ENCODE results near the gene DAND5. TPM values are rescaled to one million over a fixed set of nuclear protein-coding genes. Genes with fewer than 3 reads are reported as not detected.

DAND5 gene
- total and polyA plus RNA-seq, 9 of the 15 experiments (the other 6 are each of a cell fraction or from before 2014, with no cell fraction given) = 0.22 to 0.83 (median 0.60) TPM

- H3K79me2 ChIP-seq (ENCODE audit: control insufficient read depth, insufficient read depth, low read length) = no peaks in the 10 kb centered on the region
- FAIRE-seq = no peak
- no peaks in the 10 kb centered on the region for H3K9me3 ChIP-seq (replicated peaks; ENCODE audit: control insufficient read depth, insufficient read depth, low read depth, low read length)
- CTCF ChIA-PET (ENCODE audit: low intra/inter-chr PET ratio) = no interaction called here
- peaks cover 8 to 45% of the 10 kb centered on the region in 2 experiments; a peak in 4 of 5 replicates for H3K4me1 ChIP-seq (replicated peaks in 1 of 2; ENCODE audit: control insufficient read depth in 2 of 2, insufficient read depth in 2 of 2, low read length in 2 of 2)
- no TSS peak for BruUV-seq (replicated peaks)
- H3K27me3 ChIP-seq (ENCODE audit: control insufficient read depth in 2 of 2, insufficient read depth in 2 of 2, low read length in 2 of 2) = no peaks in the 10 kb centered on the region
- H3K36me3 ChIP-seq (ENCODE audit: control insufficient read depth, insufficient read depth, low read length) = no peaks in the 10 kb centered on the region
- H2AFZ ChIP-seq (ENCODE audit: low read depth, low read length) = no peak overlapping the region
- TF ChIP-seq CREB3L1 (IDR thresholded peaks at IDR 0.05; ENCODE audit: borderline replicate concordance, low read depth) (no peak), ZFP91 (CRISPR knock-in tag; IDR thresholded peaks at IDR 0.05) (no peak), RBFOX2 (IDR thresholded peaks at IDR 0.05; ENCODE audit: low read depth, low read length) (0 out of 2 replicates have a peak, but pooled peaks have one; percentile 20), E2F5 (CRISPR knock-in tag; IDR thresholded peaks at IDR 0.05) (no peak), HES1 (IDR thresholded peaks at IDR 0.05; ENCODE audit: low read depth) (no peak), STAT6 (CRISPR knock-in tag; IDR thresholded peaks at IDR 0.05) (no peak), E2F6 (IDR thresholded peaks at IDR 0.05; ENCODE audit: borderline replicate concordance in 1 of 2, extremely low read depth in 1 of 2, insufficient read depth in 1 of 2, insufficient read length in 1 of 2, low read depth in 1 of 2, low read length in 1 of 2, poor library complexity in 1 of 2, severe bottlenecking in 1 of 2) (no peak), CC2D1A (IDR thresholded peaks at IDR 0.05) (no peak)
- in situ Hi-C loops (cut with MboI) (loop anchor here (5.0 to 10.0 kb wide), 2 partner anchors 117 to 450 kb away; no protein-coding TSS in a partner anchor), intact Hi-C loops (cut with micrococcal nuclease) (loop anchor here (5.0 kb wide), 1 partner anchor 287 kb away; no protein-coding TSS in a partner anchor)
- no peak for ATAC-seq
- peak overlapping the region in 1 of 2 experiments; percentile 90; a peak in 2 of 4 replicates for H3K9ac ChIP-seq (ENCODE audit: insufficient read depth in 1 of 2, low read depth in 2 of 2, low read length in 2 of 2)
- no peaks in the 10 kb centered on the region for H4K20me1 ChIP-seq (replicated peaks; ENCODE audit: control insufficient read depth, insufficient read depth, low read length)
- no peak overlapping the region for H3K4me3 ChIP-seq
- no peak overlapping the region for H3K4me2 ChIP-seq (ENCODE audit: insufficient read depth, low read length)
- H3K27ac ChIP-seq (ENCODE audit: extremely low read depth, low read depth, low read length) = no peak overlapping the region
- 63% methylated on average over 5 of the region's 17 CpGs for WGBS (ENCODE audit: insufficient coverage, low coverage, missing lambda C conversion rate)
- no peaks in the 10 kb centered on the region for H3K9me1 ChIP-seq (ENCODE audit: control insufficient read depth, insufficient read depth, low read length)
- POLR2A ChIA-PET = interaction anchor here (0.9 to 1.7 kb wide), 2 partner anchors 21 to 105 kb away, joined by 4 to 5 read pairs; no protein-coding TSS in a partner anchor
- peak in 2 of 4 experiments; percentile 2 to 3 for DNase-seq (ENCODE audit: extremely low read depth in 1 of 4, low spot score in 3 of 4)
Measured at GRCh38 chr19:12975221-12975741, 5.9 kb downstream of the DAND5 start.

Data from K562 (cell line).